Measurements from ENCODE around the gene YIPF7. TPM values are rescaled to one million over a fixed set of nuclear protein-coding genes. Genes with fewer than 3 reads are reported as not detected.
A peak's percentile ranks its signal among the peaks of the same experiment; 100 is the strongest.

YIPF7 gene
- total RNA-seq (2021) (not detected in 3 replicates), Bru-seq, nascent RNA (percentile 10 among the genes with signal in this experiment)
- long read RNA-seq, experiment 1, partial matches to known transcripts: 0 of 1 reads
- long read RNA-seq, experiment 1, other reads (novel, unspliced or antisense): 1 of 1 reads
- long read RNA-seq, experiment 2: 0 reads
- long read RNA-seq, experiment 3: 0 reads

GRCh38 chr4:44651425-44651824, at the start of gene YIPF7:
Gene YIPF7, minus strand, starts transcription at chr4:44651625. Its CDS starts 1,525 bp downstream, at chr4:44650100.
- Mint-ChIP-seq H3K27ac (no peak within 1 kb of the TSS), H3K36me3 (no peaks in the 10 kb centered on the region), H3K9me3 (no peaks in the 10 kb centered on the region), H3K4me1 (no peaks in the 10 kb centered on the region), H3K27me3 (ENCODE audit: low read depth) (no peaks in the 10 kb centered on the region), H3K4me3 (no peak within 1 kb of the TSS)
- TF ChIP-seq RELA (CRISPR knock-in tag; IDR thresholded peaks at IDR 0.05; ENCODE audit: borderline replicate concordance): no peak
- TF ChIP-seq ZBTB43 (CRISPR knock-in tag; IDR thresholded peaks at IDR 0.05): no peak
- TF ChIP-seq CREM (CRISPR knock-in tag; IDR thresholded peaks at IDR 0.05): no peak
- TF ChIP-seq USF2 (CRISPR knock-in tag; IDR thresholded peaks at IDR 0.05): no peak
- DNase-seq (ENCODE audit: low spot score) (no peak), ATAC-seq (no peak)
- ChIA-PET POLR2A (no interaction called here), CTCF (no interaction called here)

- DNase-seq (ENCODE audit: low spot score): no peak
- Mint-ChIP-seq H3K9me3 (no peaks in the 10 kb centered on the region), H3K27ac (no peak overlapping the region), H3K27me3 (ENCODE audit: low read depth) (no peaks in the 10 kb centered on the region), H3K36me3 (peaks cover 46% of the 10 kb centered on the region), H3K4me3 (no peak overlapping the region), H3K4me1 (peaks cover 5% of the 10 kb centered on the region)
- POLR2A ChIA-PET: interaction anchor here (1.5 kb wide), 1 partner anchor 23 kb away, joined by 3 read pairs; the partner anchor contains the start of gene GUF1
- ATAC-seq: no peak
- CTCF ChIA-PET: no interaction called here
- TF ChIP-seq SP1 (CRISPR knock-in tag; conservative IDR thresholded peaks at IDR 0.05) (no peak), ZNF232 (CRISPR knock-in tag; IDR thresholded peaks at IDR 0.05) (no peak), CTCF (IDR thresholded peaks at IDR 0.05) (no peak), CREM (CRISPR knock-in tag; IDR thresholded peaks at IDR 0.05) (no peak), ARID4B (CRISPR knock-in tag; IDR thresholded peaks at IDR 0.05; ENCODE audit: borderline replicate concordance) (no peak), JAZF1 (CRISPR knock-in tag; IDR thresholded peaks at IDR 0.05) (no peak), E2F5 (CRISPR knock-in tag; IDR thresholded peaks at IDR 0.05) (no peak), AR (CRISPR knock-in tag; IDR thresholded peaks at IDR 0.05) (no peak), TCF7 (CRISPR knock-in tag; IDR thresholded peaks at IDR 0.05; ENCODE audit: low read depth) (no peak), NR1H2 (CRISPR knock-in tag; IDR thresholded peaks at IDR 0.05) (no peak), USF1 (CRISPR knock-in tag; IDR thresholded peaks at IDR 0.05) (no peak), IRF1 (CRISPR knock-in tag; IDR thresholded peaks at IDR 0.05) (no peak), ZNF416 (CRISPR knock-in tag; IDR thresholded peaks at IDR 0.05) (no peak), NFATC4 (CRISPR knock-in tag; IDR thresholded peaks at IDR 0.05) (no peak), MYBL2 (CRISPR knock-in tag; IDR thresholded peaks at IDR 0.05) (no peak)
Measured at GRCh38 chr4:44701037-44701436, 49.6 kb upstream of the YIPF7 start.
